Measurements from ENCODE around the gene RNASEH2A. TPM values are rescaled to one million over a fixed set of nuclear protein-coding genes. Genes with fewer than 3 reads are reported as not detected.

The RNASEH2A gene
- total RNA-seq, result 1 to 10 TPM; 5.2 to 8.8 (median 8.5) TPM

GRCh38 chr19:12806242-12807081 is at the start of gene RNASEH2A:
Gene RNASEH2A, plus strand, starts transcription at chr19:12806584. Its CDS starts 90 bp downstream, at chr19:12806674.
- Histone ChIP-seq H3K27me3 (no peaks in the 10 kb centered on the region), H3K27ac (peak within 1 kb of the TSS; percentile 59 to 68), H3K9me3 (no peaks in the 10 kb centered on the region), H3K4me3 (peak within 1 kb of the TSS; percentile 53 to 83 (median 71)), H3K36me3 (no peaks in the 10 kb centered on the region), H3K4me1 (peaks cover 0 to 5% of the 10 kb centered on the region in 2 donors)
- peak; percentile 74 to 86 for DNase-seq (ENCODE audit: low spot score in 2 of 2)
- TF ChIP-seq POLR2AphosphoS5 (IDR thresholded peaks at IDR 0.05) (peak; percentile 39 to 51 (median 41)), POLR2A (IDR thresholded peaks at IDR 0.05) (no peak)
- intact Hi-C loops (cut with DNase I; ENCODE audit: low total_unique reads), result loop anchor here (5.0 kb wide), 1 partner anchor 39 kb away; no protein-coding TSS in a partner anchor

- Histone ChIP-seq H3K9me3 (no peaks in the 10 kb centered on the region), H3K27ac (peak overlapping the region; percentile 8 to 25), H3K27me3 (peaks cover 0 to 8% of the 10 kb centered on the region in 2 donors), H3K4me1 (no peaks in the 10 kb centered on the region), H3K4me3 (peak overlapping the region; percentile 27 to 63 (median 48)), H3K36me3 (no peaks in the 10 kb centered on the region)
- peak in 1 of 2 donors; percentile 67 for DNase-seq (ENCODE audit: low spot score in 2 of 2)
- TF ChIP-seq POLR2AphosphoS5 (IDR thresholded peaks at IDR 0.05), result no peak
- TF ChIP-seq CTCF (IDR thresholded peaks at IDR 0.05), result peak; percentile 67 to 88 (median 82)
- no peak for TF ChIP-seq POLR2A (IDR thresholded peaks at IDR 0.05)
- intact Hi-C loops (cut with DNase I; ENCODE audit: low total_unique reads), result no loop called here
These were observed 48.7 kb upstream of the RNASEH2A start for GRCh38 chr19:12757544-12758274.

- H3K4me1 ChIP-seq, result no peaks in the 10 kb centered on the region
- no peak overlapping the region for H3K4me3 ChIP-seq
- intact Hi-C loops (cut with DNase I; ENCODE audit: low total_unique reads), result loop anchor here (10.0 kb wide), 1 partner anchor 85 kb away; no protein-coding TSS in a partner anchor
- no peak overlapping the region for H3K27ac ChIP-seq
- no peaks in the 10 kb centered on the region for H3K27me3 ChIP-seq
- TF ChIP-seq CTCF (IDR thresholded peaks at IDR 0.05) (no peak), POLR2A (IDR thresholded peaks at IDR 0.05) (no peak)
- no peak for DNase-seq (ENCODE audit: low spot score in 2 of 2)
- H3K36me3 ChIP-seq, result no peaks in the 10 kb centered on the region
- no peaks in the 10 kb centered on the region for H3K9me3 ChIP-seq
These were observed 46.7 kb upstream of the RNASEH2A start for GRCh38 chr19:12759686-12760085.

GRCh38 chr19:12763100-12763499 is 43.3 kb upstream of the RNASEH2A start:
- Histone ChIP-seq H3K27me3 (no peaks in the 10 kb centered on the region), H3K4me1 (no peaks in the 10 kb centered on the region), H3K36me3 (no peaks in the 10 kb centered on the region), H3K4me3 (no peak overlapping the region), H3K9me3 (no peaks in the 10 kb centered on the region), H3K27ac (no peak overlapping the region)
- intact Hi-C loops (cut with DNase I; ENCODE audit: low total_unique reads), result loop anchor here (10.0 kb wide), 1 partner anchor 82 kb away; no protein-coding TSS in a partner anchor
- TF ChIP-seq POLR2A (IDR thresholded peaks at IDR 0.05), result no peak
- TF ChIP-seq CTCF (IDR thresholded peaks at IDR 0.05), result no peak
- no peak for TF ChIP-seq POLR2AphosphoS5 (IDR thresholded peaks at IDR 0.05)
- no peak for DNase-seq (ENCODE audit: low spot score in 2 of 2)

- Histone ChIP-seq H3K4me1 (no peaks in the 10 kb centered on the region), H3K27me3 (no peaks in the 10 kb centered on the region), H3K9me3 (no peaks in the 10 kb centered on the region), H3K4me3 (no peak overlapping the region), H3K27ac (no peak overlapping the region), H3K36me3 (no peaks in the 10 kb centered on the region)
- intact Hi-C loops (cut with DNase I; ENCODE audit: low total_unique reads), result loop anchor here (5.0 to 10.0 kb wide), 2 partner anchors 43 to 80 kb away; partner anchors contain the start of gene RNASEH2A
- no peak for DNase-seq (ENCODE audit: low spot score in 2 of 2)
- TF ChIP-seq CTCF (IDR thresholded peaks at IDR 0.05), result no peak
- no peak for TF ChIP-seq POLR2AphosphoS5 (IDR thresholded peaks at IDR 0.05)
- no peak for TF ChIP-seq POLR2A (IDR thresholded peaks at IDR 0.05)
These were observed 41.7 kb upstream of the RNASEH2A start for GRCh38 chr19:12764698-12765097.
